Lung (tissue), 12 donors: ENCODE measurements around the gene GLIS1. TPM values are rescaled to one million over a fixed set of nuclear protein-coding genes. Genes with fewer than 3 reads are reported as not detected.
A peak's percentile ranks its signal among the peaks of the same experiment; 100 is the strongest.

ENCODE experiments used
- ATAC-seq: fragments of 200-7000 bp; cut with Tn5 transposase; one replicate; pipeline ENCODE4 v1.9.1; 2020; ENCODE audit warnings: moderate number of reproducible peaks; ENCODE audit not compliant: insufficient read depth, low FRiP score
- DNase-seq, 3 donors: peaks; one replicate each; pipeline ENCODE4 v3.0.0-alpha.2; 2013 to 2017
- H3K27ac ChIP-seq, 2 donors: one replicate each; pipeline ENCODE4 v1.5.1; 2013; ENCODE audit warnings: mild to moderate bottlenecking in 2 of 2, moderate library complexity in 2 of 2, control low read depth in 1 of 2, inconsistent platforms in 1 of 2, low read depth in 1 of 2, low read length in 1 of 2
- H3K27me3 ChIP-seq, 3 donors: one replicate each; pipeline ENCODE4 v1.5.1; 2013; ENCODE audit warnings: low read length in 2 of 3; ENCODE audit not compliant: control insufficient read depth in 3 of 3, insufficient read depth in 3 of 3
- H3K36me3 ChIP-seq, 4 donors: one replicate each; pipeline ENCODE4 v1.5.1; 2013; ENCODE audit warnings: low read length in 4 of 4, mild to moderate bottlenecking in 1 of 4, moderate library complexity in 1 of 4; ENCODE audit not compliant: control insufficient read depth in 4 of 4, insufficient read depth in 4 of 4
- H3K4me1 ChIP-seq, 5 donors: one replicate each; pipeline ENCODE4 v1.5.1; 2013; ENCODE audit warnings: low read length in 5 of 5, mild to moderate bottlenecking in 2 of 5, moderate library complexity in 1 of 5; ENCODE audit not compliant: control insufficient read depth in 5 of 5, insufficient read depth in 5 of 5
- H3K4me3 ChIP-seq: one replicate; pipeline ENCODE4 v1.5.1; 2013; ENCODE audit warnings: mild to moderate bottlenecking, control low read depth, moderate library complexity
- H3K9ac ChIP-seq, 2 donors: one replicate each; pipeline ENCODE4 v1.5.1; 2013; ENCODE audit warnings: low read length in 2 of 2, control low read depth in 1 of 2; ENCODE audit not compliant: insufficient read depth in 1 of 2
- H3K9me3 ChIP-seq, 4 donors: one replicate each; pipeline ENCODE4 v1.5.1; 2013; ENCODE audit warnings: low read length in 3 of 4, mild to moderate bottlenecking in 1 of 4, moderate library complexity in 1 of 4; ENCODE audit not compliant: control insufficient read depth in 4 of 4, insufficient read depth in 3 of 4
- WGBS, 2 donors: extraction: QIAGEN DNeasy Blood & Tissue Kit; methylation state at CpG; one replicate each; pipeline ENCODE4 v1.1.7; 2013; 5-methylcytosine and 5-hydroxymethylcytosine counted together
- polyA plus RNA-seq, 2 donors: library from polyadenylated mRNA; stranded (reverse); fragments of 200-250 nt; gene quantifications; one replicate each; pipeline ENCODE4 v1.2.1, GENCODE V29; 2013
- total RNA-seq, 2 donors: library from RNA; depleted of rRNA in 1 of 2; stranded (reverse); fragments of >200 nt in 1 of 2; gene quantifications; one replicate each; pipeline ENCODE4 v1.2.1, GENCODE V29; 2014 to 2021
- TF ChIP-seq, protein P1 (sequence below): IDR thresholded peaks from 2 replicates; pipeline ENCODE4 v1.5.1; 2012; ENCODE audit warnings: mild to moderate bottlenecking; ENCODE audit errors: control extremely low read depth, extremely low read depth
- donor health status: control.
- donor health status: control.
- donor health status: Bipolar disorder and iron deficiency.
- donor health status: healthy.
- donor health status: DM: yes; HTN: yes; CAD: no.

GLIS1 gene
- total and polyA plus RNA-seq, 4 donors: 0.05 to 0.18 (median 0.17) TPM; not detected in 1

DNA sequence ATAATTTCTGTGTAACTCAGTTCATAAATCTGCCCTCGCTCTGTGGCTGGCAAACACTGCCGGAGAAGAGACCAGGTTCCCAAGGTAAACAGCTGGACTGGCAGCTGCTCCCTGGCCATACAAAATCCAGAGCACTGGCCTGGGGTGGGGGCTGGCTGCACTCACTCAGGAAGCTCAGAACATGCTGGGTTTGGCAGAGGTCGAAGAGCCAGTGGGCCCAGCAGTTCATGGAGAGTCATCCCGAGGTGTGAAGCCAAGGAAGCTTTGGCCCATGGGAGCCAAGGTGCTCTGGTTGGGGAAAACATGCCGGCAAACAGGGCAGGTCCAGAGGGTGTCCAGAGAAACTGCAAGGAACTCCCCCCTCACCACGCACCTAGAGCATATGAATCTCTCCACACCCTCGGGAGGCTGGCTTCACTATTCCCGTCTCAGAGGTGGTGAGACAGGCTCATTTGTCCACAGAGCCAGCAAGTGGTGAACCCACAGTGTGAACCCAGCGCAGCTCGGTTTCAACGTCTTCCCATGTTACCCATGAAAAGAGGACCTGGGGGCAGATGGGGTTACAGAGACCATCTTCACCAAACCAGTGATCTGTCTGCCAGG is 177.4 kb downstream of the GLIS1 start:
- Histone ChIP-seq H3K4me1 (peaks cover 0 to 5% (median 0%) of the 10 kb centered on the region in 5 donors), H3K27me3 (peaks cover 0 to 1% (median 0%) of the 10 kb centered on the region in 3 donors), H3K9me3 (no peaks in the 10 kb centered on the region), H3K36me3 (no peaks in the 10 kb centered on the region), H3K27ac (no peak overlapping the region), H3K9ac (no peak overlapping the region), H3K4me3 (no peak overlapping the region)
- DNase-seq: no peak
- ATAC-seq: no peak
- 82 to 87% methylated on average over 11 of the region's 11 CpGs for WGBS, 2 donors
- TF ChIP-seq, protein P1, sequence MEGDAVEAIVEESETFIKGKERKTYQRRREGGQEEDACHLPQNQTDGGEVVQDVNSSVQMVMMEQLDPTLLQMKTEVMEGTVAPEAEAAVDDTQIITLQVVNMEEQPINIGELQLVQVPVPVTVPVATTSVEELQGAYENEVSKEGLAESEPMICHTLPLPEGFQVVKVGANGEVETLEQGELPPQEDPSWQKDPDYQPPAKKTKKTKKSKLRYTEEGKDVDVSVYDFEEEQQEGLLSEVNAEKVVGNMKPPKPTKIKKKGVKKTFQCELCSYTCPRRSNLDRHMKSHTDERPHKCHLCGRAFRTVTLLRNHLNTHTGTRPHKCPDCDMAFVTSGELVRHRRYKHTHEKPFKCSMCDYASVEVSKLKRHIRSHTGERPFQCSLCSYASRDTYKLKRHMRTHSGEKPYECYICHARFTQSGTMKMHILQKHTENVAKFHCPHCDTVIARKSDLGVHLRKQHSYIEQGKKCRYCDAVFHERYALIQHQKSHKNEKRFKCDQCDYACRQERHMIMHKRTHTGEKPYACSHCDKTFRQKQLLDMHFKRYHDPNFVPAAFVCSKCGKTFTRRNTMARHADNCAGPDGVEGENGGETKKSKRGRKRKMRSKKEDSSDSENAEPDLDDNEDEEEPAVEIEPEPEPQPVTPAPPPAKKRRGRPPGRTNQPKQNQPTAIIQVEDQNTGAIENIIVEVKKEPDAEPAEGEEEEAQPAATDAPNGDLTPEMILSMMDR: no peak

DNA sequence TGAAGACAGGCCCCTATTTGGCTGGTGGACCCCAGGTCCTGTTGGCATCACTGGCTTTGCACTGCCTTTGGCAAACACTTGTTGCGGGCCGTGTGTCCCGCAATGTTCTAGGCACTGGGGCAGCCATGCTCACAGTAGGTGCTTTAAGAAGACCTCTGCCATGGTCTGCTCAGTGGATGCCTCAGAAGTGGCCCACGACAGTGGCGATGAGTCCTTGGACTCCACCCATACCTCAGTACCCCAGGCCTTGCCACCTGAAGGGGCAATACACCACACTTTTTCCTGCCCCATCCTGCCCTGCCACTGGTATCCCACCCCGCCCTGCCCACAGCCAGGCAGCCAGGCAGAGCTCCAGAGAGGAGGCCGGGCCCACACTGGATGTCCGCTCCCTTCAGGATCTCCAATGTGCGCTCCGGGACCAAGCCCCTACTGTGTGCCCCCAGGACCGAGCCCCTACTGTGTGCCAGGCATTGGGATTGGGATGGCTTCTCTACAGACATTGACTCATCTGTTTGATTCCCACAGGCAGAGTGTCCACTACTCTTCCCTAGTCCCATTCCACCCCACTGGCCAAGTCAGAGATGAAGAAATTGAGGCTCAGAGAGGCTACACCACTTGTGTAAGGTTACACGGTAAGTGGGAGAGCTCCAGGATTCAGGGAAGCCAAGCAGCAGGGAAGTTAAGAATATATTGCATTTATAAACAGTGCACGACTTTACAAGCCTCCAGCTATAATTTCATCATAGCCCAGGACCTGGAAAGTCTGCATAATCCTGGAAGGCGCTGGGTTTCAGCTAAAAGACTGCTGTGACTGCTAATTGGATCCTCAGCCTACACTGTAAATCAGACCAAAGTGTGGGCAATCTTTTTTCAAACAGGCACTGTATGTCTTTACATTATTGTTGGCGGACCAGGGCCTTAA is 178.1 kb downstream of the GLIS1 start:
- H3K27ac ChIP-seq: no peak overlapping the region

DNA sequence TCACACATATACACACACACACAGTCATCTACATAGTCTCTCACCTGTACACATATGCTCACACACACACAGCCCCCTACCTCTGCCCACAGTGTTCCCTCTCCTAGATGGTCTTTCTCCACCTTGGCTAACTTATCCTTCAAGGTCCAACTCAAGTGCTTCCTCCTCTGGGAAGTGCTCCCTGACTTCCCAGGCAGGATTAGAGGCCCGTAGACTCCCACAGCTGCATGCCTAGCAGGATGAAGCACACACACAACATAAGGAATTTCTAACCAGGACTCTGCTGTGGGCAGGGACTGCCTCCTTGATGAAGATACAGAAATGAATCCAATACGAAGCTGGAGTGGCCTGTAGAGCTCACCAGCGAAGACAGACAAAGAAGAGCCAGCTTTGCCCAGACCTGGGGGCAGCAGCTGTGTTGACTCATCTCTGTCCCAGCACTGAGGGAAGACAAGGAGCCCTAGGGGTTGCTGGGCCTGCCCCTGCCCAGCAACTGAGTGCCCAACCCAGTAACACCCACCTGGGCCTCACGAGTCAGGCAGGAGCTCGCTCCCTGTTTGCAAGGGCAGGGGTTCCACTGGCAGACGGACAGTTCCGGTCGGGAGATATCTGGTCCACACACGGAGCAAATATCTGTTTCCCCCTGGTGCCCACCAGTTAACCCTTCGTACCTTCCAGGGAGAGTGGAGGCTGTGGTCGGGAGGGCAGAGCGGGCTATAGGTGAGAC is 178.9 kb downstream of the GLIS1 start:
- WGBS, 2 donors: 85 to 92% methylated on average over 12 of the region's 12 CpGs
- peak in 1 of 3 donors; percentile 2 for DNase-seq
- H3K9me3 ChIP-seq: peaks cover 0 to 1% (median 0%) of the 10 kb centered on the region in 4 donors
- no peak for ATAC-seq
- H3K4me1 ChIP-seq: peaks cover 0 to 5% (median 0%) of the 10 kb centered on the region in 5 donors
- no peak overlapping the region for H3K27ac ChIP-seq
- H3K27me3 ChIP-seq: peaks cover 0 to 3% (median 0%) of the 10 kb centered on the region in 3 donors
- TF ChIP-seq, protein P1: no peak
- no peak overlapping the region for H3K9ac ChIP-seq
- H3K4me3 ChIP-seq: no peak overlapping the region
- H3K36me3 ChIP-seq: no peaks in the 10 kb centered on the region

More for the DNA sequence above, 178.1 kb downstream of the GLIS1 start:
- ATAC-seq: no peak
- Histone ChIP-seq H3K4me1 (peaks cover 0 to 5% (median 0%) of the 10 kb centered on the region in 5 donors), H3K4me3 (no peak overlapping the region), H3K9ac (no peak overlapping the region), H3K36me3 (no peaks in the 10 kb centered on the region), H3K27me3 (peaks cover 0 to 3% (median 0%) of the 10 kb centered on the region in 3 donors), H3K9me3 (peaks cover 0 to 1% (median 0%) of the 10 kb centered on the region in 4 donors)
- peak in 1 of 3 donors; percentile 7 for DNase-seq
- WGBS, 2 donors: 88 to 90% methylated on average over 15 of the region's 15 CpGs
- TF ChIP-seq, protein P1: no peak
